ENCODE measurements around the gene ARMS2. TPM values are rescaled to one million over a fixed set of nuclear protein-coding genes. Genes with fewer than 3 reads are reported as not detected.
A peak's percentile ranks its signal among the peaks of the same experiment; 100 is the strongest.

Gene ARMS2
- total RNA-seq, 3 donors from 2014 or later: not detected

DNA sequence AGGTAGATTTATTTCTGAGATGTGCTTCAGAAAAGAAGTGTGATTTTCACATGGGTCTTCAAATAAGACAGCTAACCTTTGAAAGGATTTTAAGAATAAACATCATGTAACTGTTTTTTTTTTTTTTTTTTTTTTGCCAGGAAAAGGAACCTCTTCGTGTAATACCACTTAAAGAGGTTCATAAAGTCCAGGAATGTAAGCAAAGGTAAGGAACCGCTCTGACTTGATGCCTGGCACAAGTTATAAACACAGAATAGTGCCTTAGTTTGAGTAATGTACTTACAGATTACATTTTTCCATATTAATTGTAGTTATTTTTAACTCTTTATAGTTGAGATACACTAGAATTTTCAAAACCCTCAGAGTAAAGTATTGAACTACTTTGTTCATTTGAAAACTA lies 30.4 kb upstream of the ARMS2 start:
- no peaks in the 10 kb centered on the region for H3K4me1 ChIP-seq

DNA sequence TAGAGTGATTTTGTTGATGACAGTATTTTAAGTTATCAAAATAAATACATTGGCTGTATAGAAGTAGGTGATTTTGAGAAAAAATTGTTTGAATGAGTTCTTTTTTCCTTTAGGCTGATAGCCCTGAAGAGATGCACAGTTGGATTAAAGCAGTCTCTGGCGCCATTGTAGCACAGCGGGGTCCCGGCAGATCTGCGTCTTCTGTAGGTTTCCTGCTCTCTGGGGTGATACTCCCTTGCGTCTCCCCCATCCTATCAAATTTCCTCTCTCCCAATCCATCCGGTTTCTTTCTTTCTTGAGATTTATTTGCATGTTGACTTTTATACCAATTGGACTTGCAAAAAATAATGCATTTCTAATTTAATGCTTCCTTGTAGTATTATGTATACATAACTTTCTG lies 27.6 kb upstream of the ARMS2 start:
- intact Hi-C loops (cut with DNase I; ENCODE audit: low total_unique reads): no loop called here
- Histone ChIP-seq H3K4me3 (no peak overlapping the region), H3K9me3 (no peaks in the 10 kb centered on the region), H3K27me3 (no peaks in the 10 kb centered on the region), H3K4me1 (no peaks in the 10 kb centered on the region), H3K36me3 (peaks cover 9% of the 10 kb centered on the region), H3K27ac (no peak overlapping the region)
- TF ChIP-seq, protein P1, sequence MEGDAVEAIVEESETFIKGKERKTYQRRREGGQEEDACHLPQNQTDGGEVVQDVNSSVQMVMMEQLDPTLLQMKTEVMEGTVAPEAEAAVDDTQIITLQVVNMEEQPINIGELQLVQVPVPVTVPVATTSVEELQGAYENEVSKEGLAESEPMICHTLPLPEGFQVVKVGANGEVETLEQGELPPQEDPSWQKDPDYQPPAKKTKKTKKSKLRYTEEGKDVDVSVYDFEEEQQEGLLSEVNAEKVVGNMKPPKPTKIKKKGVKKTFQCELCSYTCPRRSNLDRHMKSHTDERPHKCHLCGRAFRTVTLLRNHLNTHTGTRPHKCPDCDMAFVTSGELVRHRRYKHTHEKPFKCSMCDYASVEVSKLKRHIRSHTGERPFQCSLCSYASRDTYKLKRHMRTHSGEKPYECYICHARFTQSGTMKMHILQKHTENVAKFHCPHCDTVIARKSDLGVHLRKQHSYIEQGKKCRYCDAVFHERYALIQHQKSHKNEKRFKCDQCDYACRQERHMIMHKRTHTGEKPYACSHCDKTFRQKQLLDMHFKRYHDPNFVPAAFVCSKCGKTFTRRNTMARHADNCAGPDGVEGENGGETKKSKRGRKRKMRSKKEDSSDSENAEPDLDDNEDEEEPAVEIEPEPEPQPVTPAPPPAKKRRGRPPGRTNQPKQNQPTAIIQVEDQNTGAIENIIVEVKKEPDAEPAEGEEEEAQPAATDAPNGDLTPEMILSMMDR (IDR thresholded peaks at IDR 0.05): no peak
- TF ChIP-seq POLR2AphosphoS5 (IDR thresholded peaks at IDR 0.05): no peak
- TF ChIP-seq POLR2A (IDR thresholded peaks at IDR 0.05): no peak
- DNase-seq (ENCODE audit: low spot score in 2 of 2): no peak

More for the DNA sequence above, 30.4 kb upstream of the ARMS2 start:
- Histone ChIP-seq H3K27ac (no peak overlapping the region), H3K36me3 (peaks cover 9% of the 10 kb centered on the region), H3K4me3 (no peak overlapping the region), H3K27me3 (no peaks in the 10 kb centered on the region), H3K9me3 (no peaks in the 10 kb centered on the region)
- DNase-seq (ENCODE audit: low spot score in 2 of 2): no peak
- TF ChIP-seq POLR2A (IDR thresholded peaks at IDR 0.05) (no peak), POLR2AphosphoS5 (IDR thresholded peaks at IDR 0.05) (no peak)
- TF ChIP-seq, protein P1 (IDR thresholded peaks at IDR 0.05): no peak
- intact Hi-C loops (cut with DNase I; ENCODE audit: low total_unique reads): no loop called here

DNA sequence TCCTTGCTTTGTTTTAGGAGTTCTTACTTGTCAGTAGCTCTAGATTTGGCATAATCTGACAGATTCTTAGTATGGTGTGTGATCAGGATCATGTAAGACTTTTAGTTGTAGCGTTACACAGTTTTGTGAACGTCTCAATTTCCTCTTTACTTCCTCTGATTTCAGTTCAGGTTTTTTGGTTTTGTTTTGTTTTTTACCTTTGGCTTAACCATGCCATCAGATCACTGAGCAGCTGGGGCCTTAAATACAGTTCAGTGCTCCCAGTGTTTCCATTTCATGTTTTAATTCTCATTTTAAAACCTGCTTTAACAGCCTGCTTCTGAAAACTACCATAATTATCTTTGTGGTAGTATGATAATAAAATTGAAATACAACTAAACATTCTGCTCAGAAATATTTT lies 27.2 kb upstream of the ARMS2 start:
- Histone ChIP-seq H3K27ac (no peak overlapping the region), H3K27me3 (no peaks in the 10 kb centered on the region), H3K4me3 (no peak overlapping the region), H3K9me3 (no peaks in the 10 kb centered on the region), H3K36me3 (peaks cover 9% of the 10 kb centered on the region), H3K4me1 (no peaks in the 10 kb centered on the region)
- TF ChIP-seq POLR2AphosphoS5 (IDR thresholded peaks at IDR 0.05) (no peak), POLR2A (IDR thresholded peaks at IDR 0.05) (no peak)
- TF ChIP-seq, protein P1 (IDR thresholded peaks at IDR 0.05): no peak
- DNase-seq (ENCODE audit: low spot score in 2 of 2): no peak
- intact Hi-C loops (cut with DNase I; ENCODE audit: low total_unique reads): no loop called here

DNA sequence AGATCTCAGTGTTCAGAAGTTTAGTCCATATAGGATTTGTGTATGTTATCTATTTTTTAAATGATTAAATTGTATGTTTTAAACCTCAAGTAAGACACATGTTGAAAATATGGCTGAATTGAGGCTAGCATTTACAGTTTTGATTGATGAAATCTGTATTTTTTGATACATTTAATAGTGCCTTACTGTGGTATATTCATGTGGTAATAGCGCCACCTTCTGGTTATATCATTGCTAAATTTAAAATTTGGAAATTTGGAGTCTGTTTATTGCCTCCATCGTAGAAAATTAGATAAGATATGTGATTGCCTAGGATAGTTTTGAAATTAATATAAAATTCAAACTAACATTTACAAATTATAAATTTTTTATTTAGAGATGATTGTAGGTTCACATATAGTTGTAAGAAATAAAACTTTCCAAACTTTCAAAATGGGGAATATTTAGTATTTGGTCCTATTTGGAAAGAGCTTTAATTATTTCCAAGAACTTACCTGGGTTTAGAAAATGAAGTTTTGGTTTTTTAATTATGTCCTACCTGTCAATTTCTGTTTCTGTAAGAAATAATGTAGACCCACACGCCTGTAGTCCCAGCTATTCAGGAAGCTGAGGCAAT lies 19.1 kb upstream of the ARMS2 start:
- H3K9me3 ChIP-seq: peaks cover 0 to 10% of the 10 kb centered on the region in 2 donors
- no peak overlapping the region for H3K27ac ChIP-seq
- intact Hi-C loops (cut with DNase I; ENCODE audit: low total_unique reads): no loop called here
- no peaks in the 10 kb centered on the region for H3K36me3 ChIP-seq
- H3K4me3 ChIP-seq: no peak overlapping the region
- no peak for DNase-seq (ENCODE audit: low spot score in 2 of 2)
- no peaks in the 10 kb centered on the region for H3K27me3 ChIP-seq
- no peaks in the 10 kb centered on the region for H3K4me1 ChIP-seq
- TF ChIP-seq POLR2A (IDR thresholded peaks at IDR 0.05): no peak
- TF ChIP-seq, protein P1 (IDR thresholded peaks at IDR 0.05): peak; percentile 68 to 80 (median 80)

DNA sequence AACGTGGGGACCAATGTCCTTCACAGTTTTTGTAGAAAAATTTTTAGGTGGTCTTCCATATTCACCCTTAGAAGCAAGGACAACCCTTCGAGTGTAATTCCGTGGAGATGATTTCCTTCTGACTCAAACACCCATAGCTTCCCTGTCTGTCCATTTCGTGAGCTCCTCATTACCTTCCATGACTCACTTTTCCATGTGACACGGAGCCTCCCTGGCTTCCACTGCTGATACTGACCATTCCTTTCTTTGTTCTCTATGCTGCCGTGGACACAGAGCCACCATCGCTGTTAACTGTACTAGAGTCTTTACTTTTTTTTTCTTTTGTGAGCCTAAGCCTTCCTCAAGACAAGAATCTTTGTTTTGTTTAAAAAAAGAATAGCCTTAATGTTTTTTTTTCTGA lies 12.5 kb upstream of the ARMS2 start:
- intact Hi-C loops (cut with DNase I; ENCODE audit: low total_unique reads): no loop called here

More for the DNA sequence above, 12.5 kb upstream of the ARMS2 start:
- DNase-seq (ENCODE audit: low spot score in 2 of 2): no peak
- Histone ChIP-seq H3K36me3 (no peaks in the 10 kb centered on the region), H3K4me1 (no peaks in the 10 kb centered on the region), H3K4me3 (no peak overlapping the region), H3K27me3 (no peaks in the 10 kb centered on the region), H3K27ac (no peak overlapping the region), H3K9me3 (peaks cover 0 to 10% of the 10 kb centered on the region in 2 donors)
- TF ChIP-seq, protein P1 (IDR thresholded peaks at IDR 0.05): no peak
- TF ChIP-seq POLR2AphosphoS5 (IDR thresholded peaks at IDR 0.05) (no peak), POLR2A (IDR thresholded peaks at IDR 0.05) (no peak)

All from breast epithelium (tissue), 4 donors.